CD14-positive monocyte (primary cell): ENCODE measurements around the gene STAT6. TPM values are rescaled to one million over a fixed set of nuclear protein-coding genes. Genes with fewer than 3 reads are reported as not detected.

Source experiments
- DNase-seq, 3 donors: peaks; one replicate each; pipeline ENCODE4 v3.0.0-alpha.2; 2011 to 2022
- H2AFZ ChIP-seq: 2 replicates; pipeline ENCODE4 v1.6.0; 2012; ENCODE audit warnings: mild to moderate bottlenecking, low read depth, low read length, inconsistent platforms; ENCODE audit not compliant: insufficient read depth, poor library complexity, severe bottlenecking
- H3K27ac ChIP-seq, 2 donors: 1 replicate in 1 of 2; 2 replicates in 1 of 2; pipeline ENCODE4 v1.5.1; 2012 to 2013; ENCODE audit warnings: low read length in 2 of 2, control low read depth in 1 of 2, inconsistent platforms in 1 of 2, low read depth in 1 of 2, mild to moderate bottlenecking in 1 of 2
- H3K27me3 ChIP-seq, 2 donors: one replicate each; pipeline versions ENCODE4 v1.6.0 to v1.6.1; 2011 to 2013; ENCODE audit warnings: low read length in 2 of 2; ENCODE audit not compliant: control insufficient read depth in 2 of 2, insufficient read depth in 2 of 2
- H3K36me3 ChIP-seq, 2 donors: replicated peaks in 1 of 2; 1 replicate in 1 of 2; 2 replicates in 1 of 2; pipeline versions ENCODE4 v1.5.1 to v1.6.1; 2012 to 2013; ENCODE audit warnings: low read length in 2 of 2, control low read depth in 1 of 2, inconsistent platforms in 1 of 2, mild to moderate bottlenecking in 1 of 2; ENCODE audit not compliant: insufficient read depth in 2 of 2, control insufficient read depth in 1 of 2
- H3K4me1 ChIP-seq, 2 donors: 1 replicate in 1 of 2; 2 replicates in 1 of 2; pipeline versions ENCODE4 v1.5.1 to v1.6.1; 2012 to 2013; ENCODE audit warnings: low read length in 2 of 2, control low read depth in 1 of 2, inconsistent platforms in 1 of 2, mild to moderate bottlenecking in 1 of 2, moderate library complexity in 1 of 2; ENCODE audit not compliant: insufficient read depth in 2 of 2, control insufficient read depth in 1 of 2
- H3K4me2 ChIP-seq: replicated peaks from 2 replicates; pipeline ENCODE3; 2012; ENCODE audit warnings: low read length, moderate library complexity, mild to moderate bottlenecking; ENCODE audit not compliant: poor library complexity, severe bottlenecking; ENCODE audit errors: extremely low read depth
- H3K4me3 ChIP-seq, 3 experiments: fragments of 200-600 bp in 1 of 3; sonication (generic) in 1 of 3; replicated peaks in 1 of 3; 1 replicate in 2 of 3; 2 replicates in 1 of 3; pipeline ENCODE4 v1.5.1; 2011 to 2013; ENCODE audit warnings: low read length in 3 of 3, mild to moderate bottlenecking in 3 of 3, control low read depth in 2 of 3, low read depth in 2 of 3, inconsistent platforms in 1 of 3, moderate library complexity in 1 of 3
- H3K79me2 ChIP-seq: 2 replicates; pipeline ENCODE4 v1.6.0; 2012; ENCODE audit warnings: mild to moderate bottlenecking, control low read depth, inconsistent platforms, low read length, moderate library complexity; ENCODE audit not compliant: insufficient read depth
- H3K9ac ChIP-seq: 2 replicates; pipeline ENCODE4 v1.6.0; 2017; ENCODE audit warnings: low read length, mild to moderate bottlenecking; ENCODE audit not compliant: insufficient read depth, poor library complexity, severe bottlenecking
- H3K9me3 ChIP-seq, 2 donors: replicated peaks in 1 of 2; 1 replicate in 1 of 2; 2 replicates in 1 of 2; pipeline versions ENCODE4 v1.5.1 to v1.6.1; 2012 to 2013; ENCODE audit warnings: low read length in 2 of 2, control low read depth in 1 of 2; ENCODE audit not compliant: control insufficient read depth in 1 of 2, insufficient read depth in 1 of 2
- H4K20me1 ChIP-seq: 2 replicates; pipeline ENCODE4 v1.6.0; 2012; ENCODE audit warnings: mild to moderate bottlenecking, low read length, control low read depth, moderate library complexity; ENCODE audit not compliant: insufficient read depth
- H3K27ac Mint-ChIP-seq, 7 donors: one replicate each; pipeline ENCODE4 v1.8.0; 2020; ENCODE audit warnings: mild to moderate bottlenecking in 7 of 7, mixed read lengths in 7 of 7, moderate library complexity in 6 of 7, inconsistent platforms in 2 of 7
- H3K27me3 Mint-ChIP-seq, 3 donors: one replicate each; pipeline ENCODE4 v1.8.0; 2021 to 2022; ENCODE audit warnings: low read depth in 3 of 3, mild to moderate bottlenecking in 3 of 3, mixed read lengths in 3 of 3, moderate library complexity in 3 of 3, inconsistent platforms in 1 of 3
- H3K36me3 Mint-ChIP-seq, 2 donors: one replicate each; pipeline ENCODE4 v1.8.0; 2020; ENCODE audit warnings: mixed read lengths in 2 of 2, inconsistent platforms in 1 of 2, mild to moderate bottlenecking in 1 of 2
- H3K4me1 Mint-ChIP-seq: one replicate; pipeline ENCODE4 v1.8.0; 2020; ENCODE audit warnings: mild to moderate bottlenecking, mixed read lengths
- H3K4me3 Mint-ChIP-seq, 2 donors: one replicate each; pipeline ENCODE4 v1.8.0; 2020; ENCODE audit warnings: mild to moderate bottlenecking in 2 of 2, mixed read lengths in 2 of 2, moderate library complexity in 1 of 2
- H3K9me3 Mint-ChIP-seq, 7 donors: one replicate each; pipeline ENCODE4 v1.8.0; 2020 to 2022; ENCODE audit warnings: mixed read lengths in 7 of 7, mild to moderate bottlenecking in 6 of 7, moderate library complexity in 6 of 7, inconsistent platforms in 2 of 7
- WGBS: methylation state at CpG from one replicate; pipeline ENCODE4 v1.1.5; 2013; ENCODE audit warnings: missing lambda C conversion rate; ENCODE audit not compliant: insufficient coverage; 5-methylcytosine and 5-hydroxymethylcytosine counted together
- intact Hi-C, 2 donors: fragments of 100-400 bp; cut with micrococcal nuclease; formaldehyde crosslinking; loops; one replicate each; pipeline versions ENCODE4 v1.15.0 to v1.15.1; 2023
- polyA plus RNA-seq, 3 donors: library from polyadenylated mRNA; depleted of rRNA in 1 of 3; unstranded in 2 of 3; stranded (reverse) in 1 of 3; fragments of 300-500 nt in 2 of 3; fragments of >200 nt in 1 of 3; fragmentation: Illumina TruSeq in 2 of 3; gene quantifications; 1 replicate in 2 of 3; 2 replicates in 1 of 3; pipeline ENCODE4 v1.2.3, GENCODE V29; 2012 to 2021
- TF ChIP-seq, protein P1 (sequence below): fragments of 200-600 bp; IDR thresholded peaks from one replicate; pipeline ENCODE4 v1.8.0; 2022; ENCODE audit warnings: antibody characterized with exemption, mild to moderate bottlenecking

Gene STAT6
- polyA plus RNA-seq, 3 donors = 132 to 637 (median 154) TPM

DNA sequence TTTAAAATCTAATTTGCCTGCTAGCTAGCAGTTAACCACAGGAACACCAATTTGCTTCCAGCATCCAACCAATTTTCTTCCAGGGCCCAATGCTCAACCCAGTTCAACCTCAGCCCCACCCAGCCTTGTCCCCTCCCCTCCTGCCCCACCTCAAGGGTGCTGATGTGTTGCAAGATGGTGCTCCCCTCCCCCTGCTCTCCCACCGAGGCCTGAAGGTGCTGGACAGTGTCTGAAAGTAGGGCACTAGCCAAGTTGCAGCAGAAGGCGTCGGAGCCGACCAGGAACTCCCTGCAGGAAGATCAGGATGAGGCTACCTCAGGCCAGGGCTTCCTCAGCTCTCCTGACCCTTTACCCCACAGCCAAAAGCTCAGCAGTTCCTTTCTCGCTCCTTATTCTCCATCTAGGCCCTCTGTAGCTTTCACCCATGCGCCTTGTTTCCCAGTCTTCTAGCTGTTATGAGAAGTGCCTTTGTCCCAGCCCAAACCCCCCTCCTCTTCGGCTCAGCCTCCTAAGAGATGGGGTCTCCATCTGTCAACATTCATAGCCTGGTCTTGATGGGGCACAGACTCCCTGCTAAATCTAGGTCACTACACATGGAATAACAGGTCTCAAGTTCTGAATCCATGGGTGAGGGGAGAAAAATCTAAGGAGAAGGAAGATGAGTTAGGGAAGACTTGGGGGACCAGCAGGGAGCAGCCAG lies 3.6 kb downstream of the STAT6 start:
- H3K36me3 Mint-ChIP-seq = peaks cover 45 to 61% of the 10 kb centered on the region in 2 donors
- no peak overlapping the region for H3K4me3 Mint-ChIP-seq
- H3K27me3 Mint-ChIP-seq = peaks cover 0 to 5% (median 0%) of the 10 kb centered on the region in 3 donors
- H3K4me2 ChIP-seq = no peak overlapping the region
- TF ChIP-seq, protein P1, sequence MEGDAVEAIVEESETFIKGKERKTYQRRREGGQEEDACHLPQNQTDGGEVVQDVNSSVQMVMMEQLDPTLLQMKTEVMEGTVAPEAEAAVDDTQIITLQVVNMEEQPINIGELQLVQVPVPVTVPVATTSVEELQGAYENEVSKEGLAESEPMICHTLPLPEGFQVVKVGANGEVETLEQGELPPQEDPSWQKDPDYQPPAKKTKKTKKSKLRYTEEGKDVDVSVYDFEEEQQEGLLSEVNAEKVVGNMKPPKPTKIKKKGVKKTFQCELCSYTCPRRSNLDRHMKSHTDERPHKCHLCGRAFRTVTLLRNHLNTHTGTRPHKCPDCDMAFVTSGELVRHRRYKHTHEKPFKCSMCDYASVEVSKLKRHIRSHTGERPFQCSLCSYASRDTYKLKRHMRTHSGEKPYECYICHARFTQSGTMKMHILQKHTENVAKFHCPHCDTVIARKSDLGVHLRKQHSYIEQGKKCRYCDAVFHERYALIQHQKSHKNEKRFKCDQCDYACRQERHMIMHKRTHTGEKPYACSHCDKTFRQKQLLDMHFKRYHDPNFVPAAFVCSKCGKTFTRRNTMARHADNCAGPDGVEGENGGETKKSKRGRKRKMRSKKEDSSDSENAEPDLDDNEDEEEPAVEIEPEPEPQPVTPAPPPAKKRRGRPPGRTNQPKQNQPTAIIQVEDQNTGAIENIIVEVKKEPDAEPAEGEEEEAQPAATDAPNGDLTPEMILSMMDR = no peak
- H3K9ac ChIP-seq = no peak overlapping the region
- H3K4me1 ChIP-seq = peaks cover 37 to 74% of the 10 kb centered on the region in 2 donors
- peaks cover 63% of the 10 kb centered on the region for H3K4me1 Mint-ChIP-seq
- 88% methylated on average over 7 of the region's 7 CpGs for WGBS
- peak overlapping the region in 4 of 7 donors; percentile 17 to 79 (median 44) for H3K27ac Mint-ChIP-seq
- no peaks in the 10 kb centered on the region for H3K27me3 ChIP-seq
- H2AFZ ChIP-seq = no peak overlapping the region
- peaks cover 63% of the 10 kb centered on the region for H3K79me2 ChIP-seq
- peak overlapping the region in 1 of 2 donors; percentile 59 for H3K27ac ChIP-seq
- intact Hi-C loops = no loop called here
- peaks cover 46 to 59% of the 10 kb centered on the region in 2 donors for H3K36me3 ChIP-seq
- no peaks in the 10 kb centered on the region for H3K9me3 ChIP-seq
- H4K20me1 ChIP-seq = peaks cover 77% of the 10 kb centered on the region
- peaks cover 0 to 2% (median 0%) of the 10 kb centered on the region in 7 donors for H3K9me3 Mint-ChIP-seq
- no peak for DNase-seq
- no peak overlapping the region for H3K4me3 ChIP-seq

- H4K20me1 ChIP-seq = peaks cover 92% of the 10 kb centered on the region
- H3K4me1 ChIP-seq = peaks cover 30 to 69% of the 10 kb centered on the region in 2 donors
- H3K27ac ChIP-seq = peak overlapping the region in 1 of 2 donors; percentile 59
- peaks cover 60% of the 10 kb centered on the region for H3K79me2 ChIP-seq
- H3K36me3 Mint-ChIP-seq = peaks cover 58 to 75% of the 10 kb centered on the region in 2 donors
- peaks cover 0 to 2% (median 0%) of the 10 kb centered on the region in 7 donors for H3K9me3 Mint-ChIP-seq
- no peak overlapping the region for H3K4me2 ChIP-seq
- peaks cover 0 to 2% (median 0%) of the 10 kb centered on the region in 3 donors for H3K27me3 Mint-ChIP-seq
- no peak overlapping the region for H3K4me3 ChIP-seq
- no peaks in the 10 kb centered on the region for H3K9me3 ChIP-seq
- H2AFZ ChIP-seq = no peak overlapping the region
- no peaks in the 10 kb centered on the region for H3K27me3 ChIP-seq
- H3K4me3 Mint-ChIP-seq = no peak overlapping the region
- intact Hi-C loops = no loop called here
- no peak overlapping the region for H3K9ac ChIP-seq
- H3K4me1 Mint-ChIP-seq = peaks cover 59% of the 10 kb centered on the region
- H3K36me3 ChIP-seq = peaks cover 54 to 73% of the 10 kb centered on the region in 2 donors
- no peak for DNase-seq
- TF ChIP-seq, protein P1 = no peak
- whole genome bisulfite sequencing = 91% methylated on average over 7 of the region's 9 CpGs
- peak overlapping the region in 3 of 7 donors; percentile 23 to 57 (median 47) for H3K27ac Mint-ChIP-seq
These were observed 5.0 kb downstream of the STAT6 start for GRCh38 chr12:57106021-57106708.
